ENCODE results near the gene SLC2A2.

GRCh38 chr3:170975283-170976189 is 51.0 kb downstream of the SLC2A2 start:
- TF ChIP-seq CTCF (IDR thresholded peaks at IDR 0.05; ENCODE audit: low read depth, low read length) (no peak), EZH2phosphoT487 (IDR thresholded peaks at IDR 0.05; ENCODE audit: low read depth) (no peak)

Measured in OCI-LY3 (cell line).